ENCODE results near the gene HBA2. TPM values are rescaled to one million over a fixed set of nuclear protein-coding genes. Genes with fewer than 3 reads are reported as not detected.
"Not testable (repeated sequence)": the region's sequence is repeated elsewhere in the genome, so short reads cannot be mapped to it uniquely, and the experiment has no call there.

The HBA2 gene
- total and polyA plus RNA-seq, 5 donors: 5.2 to 111 (median 42.6) TPM

GRCh38 chr16:185213-185612, 12.5 kb downstream of the HBA2 start:
- WGBS: 84% methylated on average over 13 of the region's 13 CpGs
- no peak for DNase-seq

GRCh38 chr16:185691-186090, 13.0 kb downstream of the HBA2 start:
- ATAC-seq (no peak), DNase-seq (peak in 1 of 3 donors; percentile 16)
- WGBS: 83% methylated on average over 11 of the region's 11 CpGs

More at GRCh38 chr16:185213-185612, 12.5 kb downstream of the HBA2 start:
- H3K27ac ChIP-seq (ENCODE audit: low read length): no peak overlapping the region
- H3K4me1 ChIP-seq (ENCODE audit: control insufficient read depth, insufficient read depth, low read length): peaks cover 5% of the 10 kb centered on the region
- H3K27me3 ChIP-seq (ENCODE audit: control insufficient read depth, insufficient read depth): no peaks in the 10 kb centered on the region
- intact Hi-C loops (cut with DNase I): no loop called here
- no peak for ATAC-seq
- H3K9me3 ChIP-seq (ENCODE audit: control insufficient read depth, low read length): no peaks in the 10 kb centered on the region
- no peak overlapping the region for H3K4me3 ChIP-seq (ENCODE audit: low read length)

GRCh38 chr16:187330-187729, 14.7 kb downstream of the HBA2 start:
- Histone ChIP-seq H3K27ac (ENCODE audit: low read length) (no peak overlapping the region), H3K4me1 (ENCODE audit: control insufficient read depth, insufficient read depth, low read length) (no peaks in the 10 kb centered on the region), H3K9me3 (ENCODE audit: control insufficient read depth, low read length) (no peaks in the 10 kb centered on the region), H3K27me3 (ENCODE audit: control insufficient read depth, insufficient read depth) (no peaks in the 10 kb centered on the region), H3K4me3 (ENCODE audit: low read length) (no peak overlapping the region)
- DNase-seq (peak in 1 of 3 donors; percentile 24), ATAC-seq (no peak)
- WGBS: 97% methylated on average over 8 of the region's 8 CpGs
- intact Hi-C loops (cut with DNase I): no loop called here

More at GRCh38 chr16:185691-186090, 13.0 kb downstream of the HBA2 start:
- intact Hi-C loops (cut with DNase I): no loop called here
- Histone ChIP-seq H3K4me3 (ENCODE audit: low read length) (no peak overlapping the region), H3K27me3 (ENCODE audit: control insufficient read depth, insufficient read depth) (no peaks in the 10 kb centered on the region), H3K27ac (ENCODE audit: low read length) (no peak overlapping the region), H3K4me1 (ENCODE audit: control insufficient read depth, insufficient read depth, low read length) (peaks cover 3% of the 10 kb centered on the region), H3K9me3 (ENCODE audit: control insufficient read depth, low read length) (no peaks in the 10 kb centered on the region)

GRCh38 chr16:188674-189073, 16.0 kb downstream of the HBA2 start:
- no peaks in the 10 kb centered on the region for H3K9me3 ChIP-seq (ENCODE audit: control insufficient read depth, low read length)
- 76% methylated on average over 8 of the region's 8 CpGs for WGBS
- no peak for ATAC-seq

GRCh38 chr16:189604-190186, 17.0 kb downstream of the HBA2 start:
- 95% methylated on average over 34 of the region's 34 CpGs for WGBS
- Histone ChIP-seq H3K4me3 (ENCODE audit: low read length) (no peak overlapping the region), H3K27me3 (ENCODE audit: control insufficient read depth, insufficient read depth) (no peaks in the 10 kb centered on the region), H3K9me3 (ENCODE audit: control insufficient read depth, low read length) (no peaks in the 10 kb centered on the region), H3K27ac (ENCODE audit: low read length) (no peak overlapping the region), H3K4me1 (ENCODE audit: control insufficient read depth, insufficient read depth, low read length) (no peaks in the 10 kb centered on the region)
- DNase-seq (peak in 1 of 3 donors; percentile 50), ATAC-seq (peak; percentile 15 to 27)
- intact Hi-C loops (cut with DNase I): no loop called here

More at GRCh38 chr16:188674-189073, 16.0 kb downstream of the HBA2 start:
- Histone ChIP-seq H3K4me1 (ENCODE audit: control insufficient read depth, insufficient read depth, low read length) (no peaks in the 10 kb centered on the region), H3K27ac (ENCODE audit: low read length) (no peak overlapping the region), H3K27me3 (ENCODE audit: control insufficient read depth, insufficient read depth) (no peaks in the 10 kb centered on the region), H3K4me3 (ENCODE audit: low read length) (no peak overlapping the region)
- intact Hi-C loops (cut with DNase I): no loop called here
- peak in 1 of 3 donors; percentile 7 for DNase-seq

GRCh38 chr16:191831-192230, 19.2 kb downstream of the HBA2 start:
- Histone ChIP-seq H3K4me1 (ENCODE audit: control insufficient read depth, insufficient read depth, low read length) (no peaks in the 10 kb centered on the region), H3K27me3 (ENCODE audit: control insufficient read depth, insufficient read depth) (no peaks in the 10 kb centered on the region), H3K9me3 (ENCODE audit: control insufficient read depth, low read length) (no peaks in the 10 kb centered on the region), H3K4me3 (ENCODE audit: low read length) (no peak overlapping the region), H3K27ac (ENCODE audit: low read length) (no peak overlapping the region)
- DNase-seq (no peak), ATAC-seq (no peak)
- 88% methylated on average over 4 of the region's 4 CpGs for WGBS
- intact Hi-C loops (cut with DNase I): no loop called here

GRCh38 chr16:192686-193085, 20.0 kb downstream of the HBA2 start:
- no peak for DNase-seq
- H3K4me1 ChIP-seq (ENCODE audit: control insufficient read depth, insufficient read depth, low read length): no peaks in the 10 kb centered on the region
- H3K9me3 ChIP-seq (ENCODE audit: control insufficient read depth, low read length): no peaks in the 10 kb centered on the region
- ATAC-seq: no peak
- no peak overlapping the region for H3K4me3 ChIP-seq (ENCODE audit: low read length)
- H3K27me3 ChIP-seq (ENCODE audit: control insufficient read depth, insufficient read depth): no peaks in the 10 kb centered on the region
- no peak overlapping the region for H3K27ac ChIP-seq (ENCODE audit: low read length)
- intact Hi-C loops (cut with DNase I): no loop called here
- 95% methylated on average over 11 of the region's 11 CpGs for WGBS

- 91% methylated on average over 15 of the region's 15 CpGs for WGBS
- DNase-seq: no peak
- no peaks in the 10 kb centered on the region for H3K4me1 ChIP-seq (ENCODE audit: control insufficient read depth, insufficient read depth, low read length)
- H3K4me3 ChIP-seq (ENCODE audit: low read length): no peak overlapping the region
- no peaks in the 10 kb centered on the region for H3K9me3 ChIP-seq (ENCODE audit: control insufficient read depth, low read length)
- no peaks in the 10 kb centered on the region for H3K27me3 ChIP-seq (ENCODE audit: control insufficient read depth, insufficient read depth)
- ATAC-seq: no peak
- intact Hi-C loops (cut with DNase I): no loop called here
- H3K27ac ChIP-seq (ENCODE audit: low read length): no peak overlapping the region
Observed at GRCh38 chr16:193441-193840, 20.8 kb downstream of the HBA2 start.

GRCh38 chr16:194516-194915, 21.8 kb downstream of the HBA2 start:
- no peak for ATAC-seq
- 94% methylated on average over 6 of the region's 6 CpGs for WGBS
- H3K27ac ChIP-seq (ENCODE audit: low read length): no peak overlapping the region
- DNase-seq: no peak
- H3K9me3 ChIP-seq (ENCODE audit: control insufficient read depth, low read length): no peaks in the 10 kb centered on the region
- H3K4me1 ChIP-seq (ENCODE audit: control insufficient read depth, insufficient read depth, low read length): no peaks in the 10 kb centered on the region
- intact Hi-C loops (cut with DNase I): no loop called here
- H3K4me3 ChIP-seq (ENCODE audit: low read length): no peak overlapping the region
- H3K27me3 ChIP-seq (ENCODE audit: control insufficient read depth, insufficient read depth): no peaks in the 10 kb centered on the region

GRCh38 chr16:200388-200787, 27.7 kb downstream of the HBA2 start:
- H3K9me3 ChIP-seq (ENCODE audit: control insufficient read depth, low read length): no peaks in the 10 kb centered on the region
- DNase-seq (no peak), ATAC-seq (no peak)
- 90% methylated on average over 5 of the region's 5 CpGs for WGBS
- no peak overlapping the region for H3K27ac ChIP-seq (ENCODE audit: low read length)
- H3K4me1 ChIP-seq (ENCODE audit: control insufficient read depth, insufficient read depth, low read length): no peaks in the 10 kb centered on the region
- intact Hi-C loops (cut with DNase I): no loop called here
- no peak overlapping the region for H3K4me3 ChIP-seq (ENCODE audit: low read length)
- H3K27me3 ChIP-seq (ENCODE audit: control insufficient read depth, insufficient read depth): no peaks in the 10 kb centered on the region

GRCh38 chr16:203246-203645, 30.6 kb downstream of the HBA2 start:
- DNase-seq (no peak), ATAC-seq (no peak)
- H3K27ac ChIP-seq (ENCODE audit: low read length): no peak overlapping the region
- no peaks in the 10 kb centered on the region for H3K27me3 ChIP-seq (ENCODE audit: control insufficient read depth, insufficient read depth)
- WGBS: 98% methylated on average over 4 of the region's 4 CpGs
- no peaks in the 10 kb centered on the region for H3K9me3 ChIP-seq (ENCODE audit: control insufficient read depth, low read length)
- no peak overlapping the region for H3K4me3 ChIP-seq (ENCODE audit: low read length)
- intact Hi-C loops (cut with DNase I): no loop called here
- H3K4me1 ChIP-seq (ENCODE audit: control insufficient read depth, insufficient read depth, low read length): no peaks in the 10 kb centered on the region

GRCh38 chr16:204046-204445, 31.4 kb downstream of the HBA2 start:
- intact Hi-C loops (cut with DNase I); ATAC-seq; H3K4me3 ChIP-seq (ENCODE audit: low read length); H3K27me3 ChIP-seq (ENCODE audit: control insufficient read depth, insufficient read depth); H3K4me1 ChIP-seq (ENCODE audit: control insufficient read depth, insufficient read depth, low read length); H3K27ac ChIP-seq (ENCODE audit: low read length); H3K9me3 ChIP-seq (ENCODE audit: control insufficient read depth, low read length); DNase-seq: not testable (repeated sequence)
- 93% methylated on average over 9 of the region's 9 CpGs for WGBS
